Stimulated activated CD8-positive, alpha-beta memory T cell treated with anti-CD3 and anti-CD28 coated beads, Interleukin-15, amount 100 ng/mL, for 4 hours (primary cell): ENCODE measurements around the gene ZBTB33.

Source experiments
- DNase-seq, 2 donors: peaks; one replicate each; pipeline ENCODE4 v3.0.0-alpha.2; 2020; ENCODE audit warnings: low read depth in 2 of 2

Gene ZBTB33

GRCh38 chrX:120305531-120306141, 55.0 kb downstream of the ZBTB33 start:
- DNase-seq: no peak

GRCh38 chrX:120306630-120307029, 56.0 kb downstream of the ZBTB33 start:
- DNase-seq: no peak
